ENCODE results near the gene PARD6B.

DNA sequence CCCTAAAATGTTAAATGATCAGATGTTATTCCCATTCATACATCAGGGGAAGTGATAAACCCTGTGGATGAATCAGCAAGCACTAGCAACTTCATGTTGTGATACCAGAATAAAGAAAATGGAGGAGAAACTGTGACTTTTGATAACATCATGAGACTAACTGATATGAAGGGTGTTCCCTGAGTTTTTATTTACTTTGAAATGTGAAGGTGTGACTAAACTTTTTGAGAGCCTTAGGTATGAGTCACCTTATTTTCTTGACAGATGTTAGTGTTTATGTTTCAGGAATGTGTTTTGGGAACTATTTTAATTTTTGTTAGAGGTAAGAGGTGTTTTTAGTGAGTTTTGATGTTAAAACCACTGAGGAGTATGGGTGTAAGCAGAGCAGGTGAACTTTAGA, 4.4 kb downstream of the PARD6B start:
- TF ChIP-seq, protein P1, sequence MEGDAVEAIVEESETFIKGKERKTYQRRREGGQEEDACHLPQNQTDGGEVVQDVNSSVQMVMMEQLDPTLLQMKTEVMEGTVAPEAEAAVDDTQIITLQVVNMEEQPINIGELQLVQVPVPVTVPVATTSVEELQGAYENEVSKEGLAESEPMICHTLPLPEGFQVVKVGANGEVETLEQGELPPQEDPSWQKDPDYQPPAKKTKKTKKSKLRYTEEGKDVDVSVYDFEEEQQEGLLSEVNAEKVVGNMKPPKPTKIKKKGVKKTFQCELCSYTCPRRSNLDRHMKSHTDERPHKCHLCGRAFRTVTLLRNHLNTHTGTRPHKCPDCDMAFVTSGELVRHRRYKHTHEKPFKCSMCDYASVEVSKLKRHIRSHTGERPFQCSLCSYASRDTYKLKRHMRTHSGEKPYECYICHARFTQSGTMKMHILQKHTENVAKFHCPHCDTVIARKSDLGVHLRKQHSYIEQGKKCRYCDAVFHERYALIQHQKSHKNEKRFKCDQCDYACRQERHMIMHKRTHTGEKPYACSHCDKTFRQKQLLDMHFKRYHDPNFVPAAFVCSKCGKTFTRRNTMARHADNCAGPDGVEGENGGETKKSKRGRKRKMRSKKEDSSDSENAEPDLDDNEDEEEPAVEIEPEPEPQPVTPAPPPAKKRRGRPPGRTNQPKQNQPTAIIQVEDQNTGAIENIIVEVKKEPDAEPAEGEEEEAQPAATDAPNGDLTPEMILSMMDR (IDR thresholded peaks at IDR 0.05; ENCODE audit: borderline replicate concordance, extremely low read depth, low read length, poor library complexity, severe bottlenecking), result no peak
- TF ChIP-seq EZH2 (IDR thresholded peaks at IDR 0.05; ENCODE audit: borderline replicate concordance, low read depth, low read length, severe bottlenecking), result no peak
